Spleen (tissue), 7 donors: ENCODE data around the gene ERCC6L2.

Experiments used
- CTCF ChIP-seq, 11 experiments: fragments of 200-600 bp in 7 of 11; fragments of 450-650 bp in 4 of 11; sonication (generic) in 4 of 11; IDR thresholded peaks in 8 of 11; conservative IDR thresholded peaks in 3 of 11; 1 replicate in 7 of 11; 2 replicates in 4 of 11; pipeline versions ENCODE4 v1.4.0 to v1.8.0; 2016 to 2021; ENCODE audit warnings: antibody characterized with exemption in 11 of 11, inconsistent platforms in 4 of 11, mild to moderate bottlenecking in 1 of 11
- POLR2AphosphoS5 ChIP-seq, 3 donors: sonication (generic); formaldehyde crosslinking; IDR thresholded peaks; one replicate each; pipeline ENCODE4 v1.5.1; 2017; ENCODE audit warnings: antibody characterized with exemption in 3 of 3
- donor health status: DM: no; HTN: no; CAD: no; lungs with moderate emphysema.
- donor health status: DM: no; HTN: no; CAD: no.
- donor health status: DM: no; HTN: no; CAD: no.

- TF ChIP-seq POLR2AphosphoS5 (IDR thresholded peaks at IDR 0.05) (no peak), CTCF (IDR thresholded peaks at IDR 0.05 in 8 of 11, conservative IDR thresholded peaks at IDR 0.05 in 3 of 11) (no peak)
These were observed 34.1 kb upstream of the ERCC6L2 start for GRCh38 chr9:95841377-95841776.
